HK-2 (cell line): ENCODE data around the gene FGF7.
"Not testable (repeated sequence)": the region's sequence is repeated elsewhere in the genome, so short reads cannot be mapped to it uniquely, and the experiment has no call there.

Experiments
- DNase-seq: peaks from one replicate; pipeline ENCODE4 v3.0.0-alpha.2; 2018; ENCODE audit not compliant: unreplicated experiment

The FGF7 gene

DNA sequence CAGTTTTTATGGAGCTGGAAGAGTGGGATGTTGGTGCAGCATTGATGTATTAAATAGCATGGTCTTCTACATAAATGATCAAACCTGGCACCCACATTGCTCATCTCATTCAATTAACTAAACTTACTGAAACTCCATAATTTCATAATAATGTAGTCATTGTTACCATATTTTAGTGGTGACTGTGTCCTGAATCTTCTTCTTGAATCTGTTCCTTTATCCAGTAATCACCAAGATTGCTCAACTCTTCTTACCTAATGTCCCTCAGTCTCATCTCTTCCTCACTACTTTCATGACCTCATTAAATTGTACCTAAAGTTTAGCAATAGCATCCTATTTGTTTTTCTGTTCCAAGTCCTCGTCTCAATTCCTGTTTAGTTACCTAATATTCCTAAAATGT is 69.8 kb downstream of the FGF7 start:
- DNase-seq: no peak

- no peak for DNase-seq
Measured at GRCh38 chr15:49494842-49495241, 71.8 kb downstream of the FGF7 start.

- no peak for DNase-seq
Measured at GRCh38 chr15:49495993-49496753, 73.1 kb downstream of the FGF7 start.

GRCh38 chr15:49501586-49501985 is 78.5 kb downstream of the FGF7 start:
- no peak for DNase-seq

GRCh38 chr15:49506341-49506740 is 83.3 kb downstream of the FGF7 start:
- DNase-seq: no peak

- DNase-seq: no peak
Measured at GRCh38 chr15:49507261-49507660, 84.2 kb downstream of the FGF7 start.

- DNase-seq: not testable (repeated sequence)
Measured at GRCh38 chr15:49512739-49513138, 89.7 kb downstream of the FGF7 start.

DNA sequence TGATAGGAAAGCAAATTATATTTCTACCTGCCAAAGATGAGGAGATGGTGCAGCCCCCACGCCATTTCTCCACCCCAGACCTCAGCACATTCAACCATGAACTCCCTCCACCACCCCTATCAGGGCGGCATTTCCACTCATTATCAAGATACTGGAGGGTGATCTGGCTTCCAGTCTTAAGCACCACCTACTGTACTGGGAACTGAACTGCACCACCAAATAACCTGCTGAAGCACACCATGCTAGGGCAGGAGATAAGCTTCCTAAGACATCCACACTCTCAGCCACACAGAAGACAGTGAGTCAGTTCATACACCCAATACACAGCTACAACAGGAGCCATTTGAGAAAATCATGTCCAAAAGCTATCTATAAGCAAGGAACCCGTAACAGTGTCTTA is 98.8 kb downstream of the FGF7 start:
- DNase-seq: no peak

DNA sequence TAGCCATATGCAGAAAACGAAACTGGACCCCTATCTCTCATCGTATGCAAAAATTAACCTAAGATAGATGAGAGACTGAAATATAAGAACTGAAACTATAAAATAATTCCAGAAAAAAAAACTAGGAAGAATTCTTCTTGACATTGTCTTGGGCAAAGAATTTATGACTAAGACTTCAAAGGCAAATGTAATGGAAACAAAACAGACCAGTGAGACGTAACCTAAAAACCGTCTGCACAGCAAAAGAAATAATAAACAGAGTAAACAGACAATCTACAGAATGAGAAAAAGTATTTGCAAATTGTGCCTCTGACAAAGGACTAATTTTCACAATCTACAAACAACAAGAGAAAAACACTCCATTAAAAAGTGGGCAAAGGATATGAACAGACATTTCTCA is 105.2 kb downstream of the FGF7 start:
- DNase-seq: no peak

DNA sequence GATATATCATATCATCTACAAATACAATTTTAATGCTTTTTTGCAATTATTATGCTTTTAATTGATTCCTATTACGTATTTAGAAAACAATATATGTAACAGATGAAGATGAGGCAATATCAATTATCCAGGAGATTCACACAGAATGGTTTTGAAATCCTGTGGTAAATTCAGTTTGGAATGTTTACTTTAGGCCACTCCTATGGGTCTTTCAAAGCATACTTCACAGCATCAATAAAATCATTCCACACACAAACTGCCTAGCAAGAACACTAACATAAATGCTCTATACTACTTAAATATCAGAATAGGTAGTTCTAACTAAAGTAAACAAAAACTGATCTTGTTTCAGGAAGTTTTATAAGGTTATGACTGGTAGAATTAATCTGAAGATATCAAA is 107.0 kb downstream of the FGF7 start:
- DNase-seq: no peak
